SH-SY5Y (cell line): ENCODE data around the gene RANGRF.

Experiments used
- GATA2 ChIP-seq: IDR thresholded peaks from 2 replicates; pipeline ENCODE4 v1.6.1; 2011; ENCODE audit warnings: mild to moderate bottlenecking, low read depth, low read length
- GATA3 ChIP-seq: IDR thresholded peaks from 2 replicates; pipeline ENCODE4 v1.6.1; 2011; ENCODE audit warnings: low read depth, mild to moderate bottlenecking, low read length, moderate library complexity

Gene RANGRF

DNA sequence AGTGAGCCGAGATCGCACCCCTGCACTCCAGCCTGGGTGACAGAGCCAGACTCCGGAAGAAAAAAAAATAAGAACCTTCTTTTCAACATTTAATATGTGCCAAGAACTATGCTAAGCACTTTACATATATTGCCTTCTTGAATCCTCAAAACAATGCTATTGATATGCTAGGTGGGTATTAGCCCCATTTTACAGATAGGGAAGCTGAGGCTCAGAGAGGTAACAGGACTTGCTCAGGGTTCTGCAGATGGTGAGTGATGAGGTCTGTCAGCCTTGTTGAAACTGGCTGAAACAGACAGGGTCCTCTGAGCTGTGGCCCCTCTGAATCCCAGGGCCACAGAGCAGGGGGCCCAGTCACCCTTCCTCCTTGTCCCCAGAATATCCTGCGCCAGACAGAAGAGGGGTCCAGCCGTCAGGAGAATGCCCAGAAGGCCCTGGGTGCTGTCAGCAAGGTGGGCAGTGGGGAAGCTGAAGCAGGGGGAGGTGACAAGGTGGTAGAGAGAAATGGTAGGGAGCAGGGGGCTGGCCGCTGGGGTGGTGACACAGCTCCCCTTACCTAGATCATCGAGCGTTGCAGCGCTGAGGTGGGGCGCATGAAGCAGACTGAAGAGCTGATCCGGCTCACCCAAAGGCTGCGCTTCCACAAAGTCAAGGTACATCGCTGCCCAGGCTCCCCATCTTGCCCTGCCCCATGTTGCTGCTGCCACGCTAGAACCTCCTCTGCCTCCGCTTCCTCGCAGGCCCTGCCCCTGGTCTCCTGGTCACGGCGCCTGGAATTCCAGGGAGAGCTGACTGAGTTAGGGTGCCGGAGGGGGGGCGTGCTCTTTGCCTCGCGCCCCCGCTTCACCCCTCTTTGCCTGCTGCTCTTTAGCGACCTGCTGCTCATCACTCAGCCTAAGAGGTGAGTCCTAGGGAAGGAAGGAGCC, 29.8 kb downstream of the RANGRF start:
- TF ChIP-seq GATA3 (no peak), GATA2 (no peak)

DNA sequence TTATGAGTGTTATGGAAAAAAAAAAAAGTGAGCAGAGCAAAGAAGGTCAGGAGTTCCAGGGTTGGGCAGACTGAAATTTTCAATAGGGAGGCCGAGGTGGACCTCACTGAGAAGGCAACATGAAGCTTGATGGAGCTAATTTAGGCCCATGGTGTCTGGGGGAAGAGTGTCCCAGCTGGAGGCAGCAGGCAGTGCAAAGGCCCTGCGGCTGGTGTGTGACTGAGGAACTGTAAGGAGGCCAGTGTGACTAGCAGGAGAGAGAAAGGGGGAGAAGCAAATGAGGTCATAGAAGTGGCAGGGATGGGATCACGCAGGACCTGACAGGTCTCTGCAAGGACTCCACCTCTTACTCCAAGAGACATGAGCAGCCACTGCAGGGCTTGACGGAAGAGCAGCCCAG, 31.8 kb downstream of the RANGRF start:
- TF ChIP-seq GATA2 (no peak), GATA3 (no peak)

DNA sequence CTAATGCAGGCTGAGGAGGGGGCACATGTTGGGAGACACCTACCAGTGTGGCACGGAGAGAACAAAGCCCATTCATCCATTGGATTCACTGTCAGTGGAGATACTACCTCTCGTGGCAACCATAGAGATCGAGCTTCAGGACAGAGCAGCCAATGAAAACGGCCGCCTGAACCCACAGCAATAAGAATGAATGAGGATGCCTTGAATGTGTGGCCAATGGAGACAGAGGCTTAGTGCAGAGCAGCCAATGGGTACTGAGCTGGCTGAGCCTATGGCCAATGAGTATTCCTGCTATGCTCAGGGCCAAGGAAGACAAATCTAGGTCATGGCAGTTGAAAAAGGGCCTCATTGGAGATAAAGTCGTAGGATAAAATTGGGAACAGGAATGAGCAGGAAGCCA, 32.5 kb downstream of the RANGRF start:
- TF ChIP-seq GATA2 (no peak), GATA3 (no peak)

DNA sequence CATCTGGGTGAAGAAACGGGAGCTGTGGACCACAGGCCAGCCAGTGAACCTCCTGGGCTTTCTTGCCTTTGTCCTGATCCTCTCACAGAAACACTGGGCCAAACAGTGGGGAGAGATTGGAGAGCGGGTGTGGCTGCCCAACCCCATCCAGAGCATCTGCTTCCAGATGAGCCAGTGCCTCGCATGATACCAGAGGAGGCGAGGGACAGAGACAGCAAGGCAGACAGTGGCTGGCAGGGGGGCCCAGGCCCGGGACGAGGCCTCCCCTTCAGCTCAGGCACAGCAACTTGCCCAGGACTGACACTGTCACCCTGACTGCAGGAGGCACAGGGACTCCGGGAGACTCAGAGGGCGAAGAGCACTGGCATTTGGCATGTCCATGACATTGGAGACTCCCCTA, 33.6 kb downstream of the RANGRF start:
- no peak for TF ChIP-seq GATA2

DNA sequence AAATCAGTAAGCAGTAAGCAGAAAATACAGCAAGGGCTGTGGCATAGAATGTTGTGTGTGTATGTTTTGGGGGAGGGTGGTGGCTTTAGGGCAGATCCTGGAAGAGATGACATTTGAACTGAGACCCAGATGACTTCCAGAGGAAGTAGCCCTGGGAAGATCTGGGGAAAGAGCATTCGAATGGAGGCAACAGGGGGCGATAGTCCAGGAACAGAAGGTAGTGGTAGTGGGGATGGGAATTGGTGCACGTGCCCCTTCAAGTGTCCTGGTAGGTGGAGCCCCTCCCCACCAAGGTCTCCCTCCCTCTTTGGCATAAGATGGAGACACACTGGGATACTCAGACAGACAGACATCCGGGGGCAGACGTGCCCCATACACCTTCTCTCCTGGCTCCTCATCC, 35.7 kb downstream of the RANGRF start:
- TF ChIP-seq GATA3: no peak
- TF ChIP-seq GATA2: no peak

DNA sequence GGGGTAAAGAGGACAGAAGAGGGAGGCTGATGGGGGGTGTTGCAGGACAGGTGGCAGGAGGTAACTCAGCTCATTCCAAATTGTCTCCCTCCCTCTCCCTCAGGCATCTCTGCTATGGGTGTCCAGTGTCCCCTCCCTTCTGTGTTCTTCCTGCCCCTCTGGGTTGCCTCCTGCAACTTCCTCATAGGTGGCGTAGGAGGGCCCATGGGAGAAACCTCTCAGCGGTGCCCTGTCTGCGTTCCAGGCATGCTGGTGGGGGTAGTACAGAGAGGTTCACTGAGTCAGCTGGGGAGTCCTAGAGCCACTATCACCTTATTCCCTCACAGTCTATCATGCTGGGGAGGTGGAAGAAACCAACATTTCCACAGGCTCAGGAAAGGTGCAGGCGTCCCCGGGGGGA, 36.5 kb downstream of the RANGRF start:
- TF ChIP-seq GATA2 (no peak), GATA3 (no peak)

DNA sequence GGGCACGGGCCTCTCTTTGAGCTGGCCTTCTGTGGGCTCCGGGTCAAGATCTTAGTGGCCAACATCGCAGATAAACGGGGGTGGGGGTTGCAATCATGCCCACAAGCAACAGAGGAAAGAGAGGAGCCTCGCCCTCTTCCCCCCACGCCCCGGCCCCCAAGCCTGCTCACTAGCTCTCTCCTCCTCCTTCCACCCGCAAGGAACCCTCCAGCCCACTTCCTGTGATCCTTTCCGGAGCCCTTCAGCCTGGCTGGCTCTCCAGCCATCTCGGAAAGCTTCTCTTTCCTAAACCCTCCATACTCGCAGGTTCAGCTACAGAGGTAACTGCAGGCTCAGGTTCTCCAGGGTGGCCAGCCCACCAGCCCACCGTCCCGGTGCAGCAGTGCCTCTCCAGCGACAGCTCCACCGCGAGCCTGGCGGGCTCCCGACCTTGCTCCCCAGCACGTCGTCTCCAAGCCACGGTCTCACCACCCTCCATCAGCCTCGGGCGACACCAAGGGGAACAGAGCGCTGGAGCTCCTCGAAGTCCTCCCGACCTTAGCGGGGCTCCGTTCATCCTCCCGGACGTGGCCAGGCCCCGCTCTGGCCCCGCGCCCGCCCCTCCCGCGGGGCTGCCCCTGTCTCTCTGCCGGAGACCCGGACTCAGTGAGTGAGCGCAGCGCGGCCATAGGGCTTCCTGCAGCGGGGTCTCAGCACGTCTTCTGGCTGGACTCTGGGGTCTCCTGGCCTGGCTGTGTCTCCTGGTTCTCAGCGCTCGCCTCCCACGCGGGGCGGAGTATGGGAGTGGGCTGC, 38.2 kb downstream of the RANGRF start:
- TF ChIP-seq GATA3 (no peak), GATA2 (no peak)

DNA sequence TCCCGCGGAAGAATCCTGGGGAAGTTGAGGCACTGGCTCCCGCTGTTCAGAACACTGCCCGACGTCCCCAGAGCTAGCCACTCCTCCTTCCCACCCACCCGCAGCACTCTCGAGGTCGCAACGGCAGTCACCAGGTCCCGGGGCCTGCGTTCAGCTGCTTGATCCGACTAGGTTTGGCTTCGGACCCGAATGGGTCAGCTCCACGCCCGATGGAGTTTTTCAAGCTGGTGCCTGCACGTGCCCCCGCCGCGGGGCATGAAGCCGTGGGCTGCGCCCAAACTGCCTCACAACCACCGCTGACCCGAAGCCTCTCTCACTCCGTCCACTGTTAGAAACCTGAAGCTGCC, 38.8 kb downstream of the RANGRF start:
- no peak for TF ChIP-seq GATA2
- no peak for TF ChIP-seq GATA3

DNA sequence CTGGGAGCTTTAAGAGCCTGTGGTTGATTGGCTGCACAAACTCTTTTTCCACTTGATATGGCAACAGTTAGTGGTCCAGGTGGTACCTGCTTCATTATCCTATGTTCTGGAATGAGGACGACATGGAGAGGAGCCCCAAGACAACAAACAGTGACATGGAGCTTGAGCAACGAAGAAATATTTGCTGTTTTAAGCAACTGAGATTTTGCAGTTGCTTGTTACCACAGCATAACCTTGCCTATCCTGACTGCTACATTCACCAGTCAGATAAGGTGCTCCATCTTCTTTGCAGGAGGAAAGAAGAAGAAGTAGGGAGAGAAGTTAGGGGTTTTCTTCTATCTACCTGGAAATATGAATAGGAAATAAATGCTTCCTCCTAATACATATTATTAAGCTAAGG, 43.7 kb downstream of the RANGRF start:
- TF ChIP-seq GATA2 (no peak), GATA3 (no peak)

DNA sequence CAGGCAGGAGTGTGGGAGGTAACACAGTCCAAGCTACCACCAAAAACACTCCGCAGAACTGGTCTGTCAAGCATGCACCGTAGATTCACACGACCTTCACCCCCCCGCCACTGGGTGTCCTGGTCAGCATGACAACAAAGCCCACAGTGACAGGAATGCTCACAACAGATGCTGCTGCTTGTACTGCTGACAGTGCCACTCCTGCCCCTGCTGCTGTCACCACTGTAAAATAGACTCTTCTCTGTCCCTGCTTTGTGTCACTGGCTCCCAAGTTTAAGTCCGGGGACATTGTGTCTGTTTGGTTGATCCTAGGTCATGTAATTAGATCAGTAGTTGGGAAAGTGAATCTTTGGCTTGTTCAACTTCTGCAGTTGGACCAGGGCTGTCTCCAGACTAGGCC, 44.2 kb downstream of the RANGRF start:
- TF ChIP-seq GATA2 (no peak), GATA3 (no peak)

DNA sequence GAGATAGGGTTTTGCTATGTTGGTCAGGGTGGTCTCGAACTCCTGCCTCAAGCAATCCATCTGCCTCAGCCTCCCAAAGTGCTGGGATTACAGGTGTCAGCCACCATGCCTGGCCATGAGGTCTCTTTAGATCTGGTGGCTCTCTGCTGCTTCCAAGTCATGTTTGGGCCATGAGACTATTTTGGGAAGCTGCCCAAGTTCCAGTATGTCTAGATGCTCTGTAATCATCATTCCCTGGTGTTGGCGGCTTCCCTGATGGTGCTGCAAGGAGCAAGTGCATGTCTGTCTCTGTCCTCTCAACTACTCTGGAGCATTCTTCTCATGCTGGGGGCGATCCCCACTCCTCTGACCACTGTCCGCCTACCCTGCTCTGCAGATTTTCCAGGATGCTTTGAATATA, 44.8 kb downstream of the RANGRF start:
- no peak for TF ChIP-seq GATA2
- no peak for TF ChIP-seq GATA3

DNA sequence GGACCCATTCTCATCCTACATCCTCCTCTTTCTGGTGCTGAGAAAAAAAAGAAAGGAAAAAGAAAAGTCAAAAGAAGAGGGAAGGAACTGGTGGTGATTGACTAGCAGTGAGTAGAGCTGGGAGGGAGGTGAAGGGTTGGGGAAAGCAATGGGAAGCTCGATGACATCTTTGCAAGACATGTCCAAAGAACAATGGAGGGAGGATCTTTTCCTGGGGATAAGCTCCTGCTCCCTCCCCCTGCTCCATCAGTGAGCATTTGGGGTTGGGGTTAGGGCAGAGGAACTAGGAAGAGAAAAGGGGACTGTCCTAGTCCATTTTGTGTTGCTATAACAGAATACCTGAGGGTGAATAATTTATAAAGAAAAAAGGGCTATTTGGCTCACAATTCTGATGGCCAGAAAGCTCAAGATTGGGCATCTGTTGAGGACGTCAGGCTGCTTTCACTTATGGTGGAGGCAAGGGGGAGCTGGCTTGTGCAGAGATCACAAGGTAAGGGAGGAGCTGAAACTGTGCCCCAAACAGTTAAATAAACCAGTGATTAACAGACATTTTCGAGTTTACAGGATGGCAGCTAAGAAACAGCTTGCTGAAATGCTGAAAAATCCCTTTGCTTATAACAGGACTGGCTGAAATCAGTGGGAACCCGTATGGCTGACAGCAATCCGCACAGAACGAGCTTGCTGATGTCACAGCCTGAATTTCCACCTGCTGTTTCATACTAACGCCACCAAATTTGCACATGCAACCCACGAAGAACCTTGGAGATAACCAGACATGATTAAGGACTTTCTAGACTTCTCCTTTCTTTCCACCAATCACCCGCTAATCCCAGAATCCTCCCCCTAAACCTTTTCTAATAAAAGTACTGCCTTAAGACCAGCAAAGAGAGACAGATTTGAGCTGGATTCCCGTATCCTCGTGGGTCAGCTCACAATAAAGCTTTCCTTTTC, 49.6 kb downstream of the RANGRF start:
- no peak for TF ChIP-seq GATA2
- no peak for TF ChIP-seq GATA3

DNA sequence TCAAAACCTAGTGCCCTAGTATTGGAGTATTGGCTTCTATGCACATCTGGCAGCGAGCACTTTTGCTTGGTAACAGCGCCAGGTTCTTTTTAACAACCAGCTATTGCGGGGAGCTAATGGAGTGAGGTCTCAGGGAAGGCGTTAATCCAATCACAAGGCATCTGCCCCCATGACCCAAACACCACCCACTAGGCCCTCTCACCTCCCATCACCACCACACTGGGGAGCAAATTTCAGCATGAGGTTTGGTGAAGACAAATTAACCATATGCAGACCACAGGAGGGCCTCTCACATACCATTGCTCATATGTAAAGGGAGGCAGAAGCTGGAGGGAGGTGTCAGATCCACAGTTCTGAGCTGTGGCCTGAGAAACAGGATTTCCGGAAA, 50.3 kb downstream of the RANGRF start:
- TF ChIP-seq GATA3 (no peak), GATA2 (no peak)

DNA sequence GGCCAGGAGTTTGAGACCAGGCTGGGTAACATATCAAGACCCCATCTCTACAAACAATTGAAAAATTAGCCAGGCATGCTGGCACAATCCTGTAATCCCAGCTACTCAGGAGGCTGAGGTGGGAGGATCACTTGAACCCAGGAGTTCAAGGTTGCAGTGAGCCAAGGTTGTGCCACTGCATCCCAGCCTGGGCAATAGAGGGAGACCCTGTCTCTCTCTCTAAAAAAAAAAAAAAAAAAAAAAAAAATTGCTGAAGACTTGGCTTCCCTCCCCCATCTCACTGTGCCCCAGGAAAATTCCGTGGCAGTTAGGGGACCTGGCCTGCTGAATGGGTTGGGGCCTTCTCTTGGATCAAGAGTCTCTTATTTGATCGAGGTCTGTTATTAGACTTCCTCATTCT, 51.1 kb downstream of the RANGRF start, which contains the start of gene ODF4:
TSS of gene ODF4 (plus strand) at position 301 of the 400 bp plus-strand sequence. CDS start 212 bp downstream, outside the sequence.
- TF ChIP-seq GATA3 (no peak), GATA2 (no peak)
